T-helper 2 cell treated with Interferon-gamma antibody and Interleukin-4, amounts not matched to agents 100 ng/mL and 5 ng/mL, for 36 hours (primary cell): ENCODE results near the gene ANO2. TPM values are rescaled to one million over a fixed set of nuclear protein-coding genes. Genes with fewer than 3 reads are reported as not detected.

Experiments
- intact Hi-C: fragments of 100-400 bp; cut with micrococcal nuclease; formaldehyde crosslinking; loops from one replicate; pipeline ENCODE4 v1.15.1; 2023
- total RNA-seq: library from RNA; stranded (reverse); gene quantifications from 2 replicates; pipeline ENCODE4 v1.2.3, GENCODE V29; 2022

Gene ANO2
- total RNA-seq, 1 donor from 2014 or later: not detected

DNA sequence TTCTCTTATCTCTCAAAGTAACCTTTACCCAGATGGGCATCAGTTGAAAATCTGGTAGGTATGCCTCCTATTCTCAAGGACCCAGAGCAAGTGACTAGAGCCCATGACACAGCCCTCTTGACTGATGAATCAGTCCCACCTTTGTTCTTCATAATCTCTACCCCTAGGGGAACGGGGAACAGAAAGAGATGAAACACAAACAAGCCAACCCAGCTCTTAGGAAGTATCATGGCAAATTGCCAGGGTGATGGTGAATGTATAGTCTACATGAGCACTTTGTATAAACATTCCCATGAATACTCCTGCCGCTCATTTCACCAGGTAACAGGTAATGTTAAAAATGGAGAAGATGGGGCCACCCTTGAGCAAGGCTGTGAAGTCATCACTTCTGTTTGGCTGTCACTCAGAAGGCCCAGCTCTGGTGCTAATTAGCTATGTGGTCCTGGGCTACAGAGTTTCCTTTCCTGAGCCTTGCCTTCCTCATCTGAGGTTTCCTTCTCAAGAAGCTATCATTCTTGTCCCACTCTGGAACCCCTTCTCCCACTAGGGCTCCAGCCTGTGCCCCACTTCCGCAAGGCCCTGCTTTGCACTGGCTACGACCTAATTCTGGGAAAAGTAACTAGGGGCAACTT is 161.7 kb downstream of the ANO2 start:
- intact Hi-C loops: no loop called here

DNA sequence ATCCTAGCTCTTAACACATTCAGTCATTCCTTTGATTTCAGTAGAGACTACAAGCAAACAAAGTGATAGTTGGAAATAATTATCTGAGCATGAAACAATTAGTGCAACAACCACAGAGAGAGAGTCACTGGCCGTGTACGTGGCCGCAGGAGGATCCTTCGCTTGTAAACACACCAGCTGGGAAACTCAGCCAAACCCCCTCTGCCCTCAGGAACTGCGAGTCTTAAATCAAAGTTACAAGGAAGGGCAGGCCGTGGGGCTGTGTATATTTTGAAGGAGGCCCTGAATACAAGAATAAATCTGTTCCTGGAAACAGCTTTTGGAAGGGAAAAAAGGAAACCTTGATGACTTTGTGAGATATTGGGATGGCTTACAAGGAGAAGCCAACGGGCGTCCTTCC is 164.5 kb downstream of the ANO2 start:
- intact Hi-C loops: no loop called here

DNA sequence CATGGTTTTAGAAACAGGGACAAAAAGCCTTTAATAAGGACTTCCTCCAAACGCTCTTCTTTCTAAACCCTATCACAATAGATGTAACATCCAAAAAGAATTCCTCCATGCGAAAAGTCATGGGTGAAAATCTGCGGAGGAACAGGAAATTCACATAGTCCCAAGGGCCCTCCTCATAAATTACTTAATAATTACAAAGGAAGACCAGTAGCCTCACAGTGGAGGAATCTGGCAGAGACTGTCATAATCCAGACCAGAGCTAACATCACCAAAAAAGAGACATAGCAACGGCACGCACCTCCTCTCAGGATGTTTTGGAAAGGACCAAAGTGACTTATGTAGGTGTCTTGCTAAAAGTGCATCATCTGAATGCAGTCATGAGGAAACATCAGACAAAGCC is 165.7 kb downstream of the ANO2 start:
- intact Hi-C loops: no loop called here

DNA sequence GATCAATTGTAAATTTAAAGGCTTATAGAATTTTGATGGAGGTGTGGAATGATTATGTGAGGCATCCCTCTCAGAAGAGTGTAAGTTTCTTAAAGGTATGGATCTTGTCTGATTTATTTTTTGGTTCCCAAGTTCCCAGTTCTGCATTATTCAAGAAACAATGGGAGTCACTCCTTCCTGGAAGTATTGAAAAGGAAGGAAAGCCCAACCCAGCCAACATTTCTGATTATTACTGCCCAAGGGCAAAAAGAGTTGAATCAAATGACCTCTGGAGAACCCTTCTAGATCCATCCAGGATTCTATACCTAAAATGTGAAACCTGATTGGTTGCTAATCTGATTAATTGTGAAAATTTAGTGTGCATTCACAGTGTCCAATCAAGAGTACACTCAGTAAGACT is 166.2 kb downstream of the ANO2 start:
- intact Hi-C loops: no loop called here

DNA sequence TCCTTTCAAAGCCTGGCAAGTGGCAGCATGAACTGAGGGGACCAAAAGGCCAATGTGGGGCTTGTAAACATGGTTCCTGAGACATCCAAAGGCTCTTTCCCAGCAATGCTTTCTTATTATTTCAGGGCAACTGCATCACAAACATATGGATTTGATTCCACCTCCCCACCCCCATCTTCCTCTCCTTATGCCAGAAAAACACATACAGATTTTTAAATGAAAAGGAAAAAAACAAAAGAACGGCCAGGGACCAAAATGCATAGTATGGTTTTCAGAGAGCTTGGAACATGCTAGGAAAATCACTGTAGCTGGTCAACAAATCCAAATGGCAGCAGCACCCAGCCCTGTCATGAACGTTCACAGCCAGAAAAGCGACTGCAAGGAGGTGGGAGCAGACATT is 167.6 kb downstream of the ANO2 start:
- intact Hi-C loops: no loop called here

DNA sequence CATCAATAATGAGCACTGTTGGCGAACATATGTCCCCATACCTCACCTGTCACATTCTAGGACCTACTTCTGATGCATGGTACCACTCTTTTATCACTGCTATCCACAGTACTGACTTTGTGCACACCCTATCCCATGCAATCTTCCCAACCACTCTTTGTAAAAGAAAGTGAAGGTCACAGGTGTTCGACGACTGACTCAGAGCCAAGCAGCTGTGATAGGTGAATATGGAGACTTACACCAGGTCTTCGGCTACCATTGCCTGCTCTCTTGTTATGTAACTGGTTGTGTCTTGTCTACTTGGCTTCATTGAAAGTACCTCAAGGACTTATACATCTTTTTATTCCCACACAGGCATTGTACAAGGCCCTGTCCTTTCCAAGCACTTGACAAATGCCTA is 169.0 kb downstream of the ANO2 start:
- intact Hi-C loops: no loop called here

DNA sequence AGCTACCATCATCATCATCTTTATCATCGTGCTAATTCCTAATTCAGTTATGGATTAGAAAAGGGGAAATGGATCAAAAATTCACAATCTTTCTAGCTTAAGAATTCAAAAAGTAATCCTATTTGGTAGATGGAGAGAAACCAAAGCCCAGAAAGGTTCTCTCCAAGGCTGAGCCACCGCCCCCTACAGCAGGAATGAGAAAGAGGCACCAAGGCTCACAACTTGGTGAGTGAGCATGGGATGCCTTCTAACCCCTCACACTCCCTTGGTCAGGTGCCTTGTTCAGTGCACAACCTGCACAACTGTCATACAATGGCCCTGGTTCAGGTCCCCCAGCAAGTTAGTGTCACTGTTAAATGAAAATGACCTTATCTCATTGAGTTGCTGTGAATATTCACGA is 171.5 kb downstream of the ANO2 start:
- intact Hi-C loops: no loop called here

DNA sequence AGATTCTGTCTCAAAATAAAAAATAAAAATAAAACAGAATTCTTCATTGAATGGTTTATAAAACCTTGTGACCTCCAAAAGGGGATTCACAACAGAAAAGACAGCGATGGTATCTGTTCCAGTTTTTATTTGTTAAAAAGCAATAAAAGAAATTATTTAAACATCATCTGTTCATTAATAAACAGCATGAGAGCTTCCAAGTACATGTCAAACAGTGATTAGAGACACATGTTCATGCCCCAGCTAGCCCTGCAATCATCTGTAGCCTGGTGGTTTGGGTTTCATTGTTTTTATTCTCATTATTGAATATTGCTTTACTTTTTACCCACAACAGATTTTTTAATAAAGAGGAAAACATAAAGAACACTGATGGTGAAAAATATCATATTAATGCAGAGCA is 173.3 kb downstream of the ANO2 start:
- intact Hi-C loops: no loop called here

DNA sequence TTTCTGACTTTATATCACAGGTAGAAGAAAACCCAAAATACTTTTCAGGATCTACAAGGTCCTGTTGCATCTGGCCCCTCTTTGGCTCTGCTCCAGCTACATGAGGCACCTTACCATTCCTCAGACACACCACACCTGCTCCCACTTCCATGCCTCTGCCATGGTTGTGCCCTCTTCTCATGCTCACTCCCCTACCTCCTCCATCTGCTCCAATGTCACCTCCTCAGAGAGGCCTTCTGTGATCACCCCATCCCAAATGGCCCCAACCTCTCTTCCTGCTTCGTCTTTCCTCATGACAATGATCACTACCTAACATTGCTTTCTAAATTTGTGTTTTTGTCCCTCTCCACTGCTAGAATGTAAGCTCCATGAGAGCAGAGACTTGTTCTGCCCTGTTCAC is 174.3 kb downstream of the ANO2 start:
- intact Hi-C loops: no loop called here

DNA sequence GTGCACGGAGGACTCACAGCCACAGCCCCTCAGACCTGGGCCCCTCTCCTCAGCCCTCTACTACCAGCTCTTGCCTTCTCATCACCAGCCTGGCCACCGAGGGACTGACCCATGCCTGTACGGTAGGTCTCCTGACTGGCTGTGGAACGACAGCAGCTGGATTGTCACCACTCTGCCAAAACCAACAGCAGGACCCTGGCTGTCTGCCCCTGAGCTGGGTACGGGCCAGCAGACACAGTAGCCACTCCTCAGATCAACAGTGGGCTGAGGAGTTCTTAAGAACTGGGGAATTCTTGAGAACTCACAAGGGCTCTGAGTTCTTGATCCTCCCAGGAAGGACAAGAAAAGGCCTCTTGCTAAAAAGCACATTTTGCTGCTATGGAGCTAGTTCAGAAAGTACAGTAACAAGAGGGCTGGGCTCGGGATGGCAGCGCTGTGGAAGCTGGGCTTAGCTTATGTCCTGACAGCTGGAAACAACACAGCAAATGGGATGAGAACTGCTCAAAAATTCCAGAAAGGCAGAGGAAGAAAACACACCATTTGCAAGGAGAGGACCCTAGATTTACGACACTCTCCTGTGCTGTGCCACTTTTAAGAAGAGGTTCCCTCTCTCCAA is 176.4 kb downstream of the ANO2 start:
- intact Hi-C loops: no loop called here

DNA sequence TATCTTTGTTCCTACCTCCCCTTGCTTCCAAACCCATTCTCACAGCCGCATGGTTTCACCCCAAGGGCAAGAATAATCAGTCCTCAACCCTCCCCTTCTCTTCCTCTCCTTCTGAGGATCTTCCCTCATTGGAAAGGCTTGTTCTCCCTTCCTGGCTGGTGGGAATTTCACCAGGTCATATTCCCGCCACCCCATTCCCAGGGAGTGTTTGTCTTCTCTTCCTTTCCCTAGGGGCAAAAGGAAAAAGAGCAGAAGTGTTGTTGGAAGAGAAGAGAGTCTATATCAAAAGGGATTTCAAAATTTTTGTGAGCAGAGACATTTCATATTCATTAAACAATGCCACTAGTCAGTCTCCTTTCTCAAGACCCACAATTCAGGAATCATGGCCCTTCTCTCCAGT is 176.9 kb downstream of the ANO2 start:
- intact Hi-C loops: no loop called here

DNA sequence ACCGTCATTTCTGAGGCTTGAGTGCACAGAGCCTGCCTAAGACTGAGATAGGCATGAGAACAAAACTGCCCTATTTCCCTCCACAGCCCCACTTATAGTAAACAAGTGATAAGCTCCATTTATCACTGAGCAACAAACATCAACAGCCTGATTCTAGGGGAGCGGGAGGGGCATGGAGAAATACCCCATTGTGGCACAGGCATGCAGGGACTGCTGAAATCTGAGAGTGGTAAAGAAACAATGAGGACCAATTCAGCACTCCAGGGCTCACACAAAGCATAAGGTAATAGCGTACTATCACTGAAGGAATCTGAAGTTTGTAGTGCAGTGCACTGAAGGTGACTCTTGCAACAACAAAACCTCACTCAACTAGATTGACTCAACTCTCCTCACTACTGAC is 186.7 kb downstream of the ANO2 start:
- intact Hi-C loops: no loop called here

DNA sequence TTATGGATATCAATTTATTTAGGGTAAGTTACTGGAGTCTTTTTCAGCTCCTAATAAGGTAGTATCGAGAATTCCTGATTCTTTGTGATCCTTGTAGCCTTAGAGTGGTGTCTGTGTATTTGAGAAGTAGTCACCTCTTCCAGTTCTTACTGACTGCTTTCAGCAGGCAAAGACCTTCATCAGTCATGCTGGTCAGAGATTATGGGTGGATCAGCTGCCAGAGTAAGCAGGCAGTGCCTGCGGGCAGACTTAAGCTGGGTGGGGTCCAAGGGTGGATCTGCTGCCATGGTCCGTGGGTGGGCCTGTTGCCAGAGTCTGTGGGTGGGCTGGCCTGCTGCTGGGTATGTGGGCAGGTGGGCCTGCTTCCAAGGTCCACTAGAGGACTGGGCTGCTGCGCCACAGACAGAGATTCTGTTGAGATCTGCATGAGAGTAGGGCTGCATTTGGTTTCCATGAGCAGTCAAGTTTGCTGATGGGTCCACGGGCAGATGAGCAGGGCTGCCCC is 188.7 kb downstream of the ANO2 start:
- intact Hi-C loops: no loop called here

DNA sequence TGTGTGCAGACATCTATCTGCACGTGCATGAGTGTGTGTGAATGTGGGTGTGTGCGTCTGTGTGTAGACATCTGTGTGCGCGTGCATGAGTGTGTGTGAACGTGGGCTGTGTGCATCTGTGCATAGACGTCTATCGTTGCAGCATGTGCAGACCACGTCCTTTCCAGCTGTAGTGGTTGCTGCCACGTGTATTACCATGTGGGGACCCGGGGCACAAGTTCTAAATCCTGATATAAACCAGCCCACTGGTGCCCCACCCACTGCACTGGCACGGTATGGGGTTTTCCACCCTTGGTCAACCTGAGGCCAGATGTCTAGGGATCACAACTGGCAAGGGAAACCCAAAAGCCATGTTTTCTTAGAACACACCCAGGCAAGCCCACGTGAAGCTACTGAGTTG is 197.0 kb downstream of the ANO2 start:
- intact Hi-C loops: no loop called here

DNA sequence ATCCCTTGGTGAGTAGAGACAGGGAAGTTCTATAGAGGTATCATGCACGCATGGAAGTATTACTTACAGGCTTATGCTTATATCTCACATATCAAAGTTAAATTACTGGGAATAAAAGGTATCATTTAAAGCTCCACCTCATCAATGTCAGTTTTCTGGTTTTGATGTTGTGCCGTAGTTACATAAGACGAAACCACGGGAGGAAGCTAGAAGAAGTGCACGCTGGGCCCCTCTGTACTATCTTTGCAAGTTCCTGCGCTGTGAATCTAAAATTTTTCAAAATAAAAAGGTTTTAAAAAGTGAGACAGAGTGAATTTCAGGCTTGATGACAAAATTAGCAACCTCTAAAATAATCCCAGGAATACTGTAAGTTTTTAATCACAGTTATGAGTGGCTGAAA is 198.1 kb downstream of the ANO2 start:
- intact Hi-C loops: no loop called here

DNA sequence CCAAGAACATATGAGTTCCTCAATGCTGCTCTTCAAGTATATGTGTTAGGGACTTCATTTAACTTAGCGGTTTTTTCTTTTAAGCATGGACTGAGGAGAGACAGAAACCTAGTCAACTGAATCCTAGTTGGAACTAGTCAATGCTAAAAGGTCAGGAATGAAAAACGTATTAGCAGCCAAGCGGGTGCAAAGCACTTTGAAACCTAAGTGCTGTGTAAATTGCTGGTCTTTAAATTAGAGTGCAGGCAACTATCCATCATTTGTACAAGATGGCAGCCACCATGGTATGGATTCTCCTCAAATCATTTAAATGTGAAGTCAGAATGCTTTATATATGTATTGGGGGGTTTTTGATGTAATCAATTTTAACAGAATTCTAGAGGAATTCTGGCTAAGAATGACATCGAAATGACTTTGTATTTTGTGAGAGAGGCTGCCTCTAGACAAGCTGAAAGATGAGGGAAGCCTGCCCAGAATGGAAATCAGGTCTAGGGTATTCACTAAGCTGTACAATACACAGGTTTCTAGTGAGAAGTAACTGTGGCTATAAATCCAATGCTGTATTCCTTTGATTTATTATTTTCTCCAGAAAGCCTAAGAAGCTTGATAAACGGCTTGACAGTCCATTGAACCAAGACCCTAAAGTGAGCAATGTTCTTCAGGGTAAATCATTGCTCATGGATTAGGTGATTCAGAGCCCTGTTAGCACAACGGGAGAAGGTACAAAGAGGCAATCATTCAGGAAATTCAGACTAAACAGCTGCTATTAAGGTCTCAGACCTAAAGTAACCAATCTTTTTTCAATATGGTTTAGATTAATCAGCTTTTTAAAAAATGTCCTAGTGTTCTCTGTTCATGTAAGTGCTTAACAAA is 198.8 kb downstream of the ANO2 start:
- intact Hi-C loops: no loop called here

DNA sequence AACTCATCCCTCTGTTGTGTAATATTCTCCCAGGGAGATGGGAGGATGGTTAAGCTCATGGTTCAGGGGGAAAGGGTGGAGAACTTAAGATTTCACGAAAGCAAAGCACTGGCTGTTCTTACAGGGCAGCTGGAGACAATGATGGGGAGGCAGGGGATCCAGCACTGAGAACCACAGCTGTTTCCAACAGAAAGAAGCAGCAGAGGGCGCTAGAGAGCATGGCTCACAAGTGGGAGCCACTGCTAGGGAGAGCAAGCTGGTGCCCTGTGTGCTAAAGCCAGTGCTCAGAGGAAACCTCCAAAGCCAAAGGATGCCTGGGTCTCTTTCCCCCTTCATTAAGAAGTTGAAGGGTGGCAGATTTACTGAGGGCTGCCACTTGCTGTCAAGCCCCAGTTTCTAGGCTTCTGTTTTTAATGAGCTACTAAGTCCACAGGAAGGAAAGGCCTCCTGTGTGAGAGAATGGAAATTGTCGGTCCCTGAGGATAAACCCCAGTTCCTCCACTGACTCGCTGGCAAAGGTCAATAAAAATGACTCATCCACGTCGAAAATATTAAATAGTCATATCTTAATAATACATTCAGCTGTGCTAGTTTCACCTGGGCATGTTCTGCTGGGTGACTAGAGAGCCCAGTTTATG is 199.7 kb downstream of the ANO2 start:
- intact Hi-C loops: no loop called here

DNA sequence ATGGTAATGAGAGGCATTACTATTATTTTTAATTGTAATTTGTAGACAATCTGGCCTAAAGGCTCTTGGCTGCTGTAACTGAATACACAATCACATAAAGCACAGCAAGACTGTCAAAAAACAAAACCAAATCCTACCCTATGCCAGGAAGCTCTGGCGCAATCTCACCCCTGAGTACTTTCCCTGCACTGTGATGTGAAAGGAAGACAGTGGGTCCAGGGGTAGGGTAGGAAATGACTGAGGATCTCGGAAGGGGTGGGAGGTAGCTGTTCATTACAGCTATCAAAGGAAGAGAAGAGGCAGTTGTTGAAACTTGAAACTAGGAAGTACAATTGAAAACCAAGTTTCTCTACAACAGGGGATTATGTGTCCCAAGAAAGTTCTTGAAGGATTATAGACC is 202.8 kb downstream of the ANO2 start:
- intact Hi-C loops: no loop called here

DNA sequence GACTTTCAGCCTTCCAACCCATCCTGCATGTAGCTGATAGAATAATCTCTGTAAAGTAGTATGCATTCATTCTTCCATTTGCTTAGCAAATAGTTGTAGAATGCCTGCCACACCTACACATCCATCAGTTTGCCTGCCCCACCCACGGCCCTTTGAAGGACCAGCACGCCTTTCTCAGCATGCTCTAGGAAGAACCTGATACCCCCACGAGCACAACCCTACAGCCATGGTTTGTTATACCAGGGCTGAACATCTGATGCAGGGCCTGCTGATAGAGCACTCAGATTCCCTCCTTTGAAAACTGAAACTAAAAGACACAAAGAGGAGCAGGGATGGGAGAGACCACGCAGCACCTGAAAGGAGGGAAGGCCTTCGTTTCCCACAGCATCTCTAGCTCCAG is 205.1 kb downstream of the ANO2 start:
- intact Hi-C loops: no loop called here

DNA sequence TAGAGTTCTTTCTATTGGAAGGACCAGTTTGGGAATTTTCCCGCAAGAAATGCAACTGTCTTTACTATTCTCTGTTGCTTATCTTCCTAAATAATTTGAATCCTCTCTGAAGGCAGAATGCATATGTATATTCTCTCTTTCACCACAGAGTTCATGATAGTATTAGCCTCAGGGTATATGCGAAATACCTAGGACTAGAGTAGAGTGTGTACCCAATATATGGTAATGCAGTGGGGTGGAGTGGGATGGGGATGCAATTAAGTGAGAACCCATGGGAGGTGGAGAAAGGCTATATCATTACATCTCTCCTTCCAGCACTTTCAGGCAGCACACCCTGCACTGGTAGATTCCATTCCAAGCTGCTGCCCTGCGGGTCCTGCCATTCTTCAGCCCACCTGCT is 207.3 kb downstream of the ANO2 start:
- intact Hi-C loops: no loop called here

DNA sequence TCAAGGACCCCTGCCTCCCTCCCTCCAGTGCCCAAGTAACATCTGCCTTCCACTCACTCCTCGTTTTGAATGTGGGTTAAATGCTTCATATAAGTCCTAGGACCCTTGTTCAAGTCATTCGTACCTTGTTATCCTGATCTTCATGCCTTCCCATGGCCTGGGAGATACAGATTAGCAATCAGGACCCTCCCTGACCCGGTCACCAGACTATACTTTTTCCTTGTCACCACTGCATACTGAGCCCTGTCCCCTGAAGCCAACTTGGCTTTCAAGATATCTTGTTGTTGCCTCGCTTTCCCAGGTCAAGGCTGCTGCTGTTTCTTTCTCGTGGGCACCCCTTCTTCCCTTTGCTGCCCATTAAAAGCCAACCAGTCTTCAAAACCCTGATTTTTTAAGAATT is 208.5 kb downstream of the ANO2 start:
- intact Hi-C loops: no loop called here

DNA sequence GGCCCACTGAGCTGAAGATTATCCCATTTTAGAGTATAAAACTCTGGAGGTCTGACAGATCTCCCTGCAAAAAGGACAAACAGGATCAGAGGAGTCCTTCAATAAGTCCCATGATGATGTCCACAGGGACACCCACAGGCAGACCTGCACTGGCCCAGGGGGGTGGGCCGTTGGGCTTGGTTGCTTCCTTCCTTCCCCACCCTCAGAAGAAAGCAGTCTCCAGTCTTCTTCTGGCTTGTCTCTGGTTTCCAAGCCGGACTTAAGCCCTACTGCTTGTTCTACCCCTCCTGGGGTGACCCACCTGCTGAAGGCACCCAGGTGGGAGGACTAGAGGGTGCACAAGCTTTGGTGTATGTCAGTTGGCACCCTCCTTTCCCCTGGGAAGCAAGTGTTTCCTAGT is 209.0 kb downstream of the ANO2 start:
- intact Hi-C loops: no loop called here
